HepG2 (cell line): ENCODE data around the gene MALRD1.

ENCODE experiments used
- ESRRA ChIP-seq: sonication (generic); formaldehyde crosslinking; IDR thresholded peaks from 2 replicates; pipeline ENCODE4 v1.5.1; 2020; ENCODE audit warnings: mild to moderate bottlenecking, low read depth, missing genetic modification reagents
- JUN ChIP-seq: sonication (generic); formaldehyde crosslinking; IDR thresholded peaks from 2 replicates; pipeline ENCODE4 v1.4.0; 2020; ENCODE audit warnings: mild to moderate bottlenecking, missing genetic modification reagents
- REST ChIP-seq, 2 experiments: IDR thresholded peaks; 2 replicates each; pipeline ENCODE4 v1.6.1; 2011 to 2012; ENCODE audit warnings: low read length in 2 of 2, borderline replicate concordance in 1 of 2, low read depth in 1 of 2, mild to moderate bottlenecking in 1 of 2, moderate library complexity in 1 of 2
- SNRNP70 ChIP-seq: fragments of 200-400 bp; formaldehyde crosslinking; IDR thresholded peaks from 2 replicates; pipeline ENCODE4 v1.6.1; 2017; ENCODE audit warnings: mild to moderate bottlenecking, low read depth, low read length, moderate library complexity
- ZNF121 ChIP-seq: sonication (generic); formaldehyde crosslinking; IDR thresholded peaks from 2 replicates; pipeline ENCODE4 v1.5.0; 2020; ENCODE audit warnings: mild to moderate bottlenecking, missing genetic modification reagents

GRCh38 chr10:19578571-19578970 lies 530.0 kb downstream of the MALRD1 start:
- TF ChIP-seq SNRNP70 (no peak), REST (IDR thresholded peaks at IDR 0.05; ENCODE audit: borderline replicate concordance in 1 of 2, low read depth in 1 of 2, low read length in 2 of 2) (no peak), ZNF121 (no peak), JUN (CRISPR knock-in tag) (no peak), ESRRA (CRISPR knock-in tag) (no peak)
